ENCODE results near the gene SSTR3. TPM values are rescaled to one million over a fixed set of nuclear protein-coding genes. Genes with fewer than 3 reads are reported as not detected.

Gene SSTR3
- total and polyA plus RNA-seq, 9 of the 15 experiments (the other 6 are each of a cell fraction or from before 2014, with no cell fraction given) = 0.03 TPM; not detected in 8

DNA sequence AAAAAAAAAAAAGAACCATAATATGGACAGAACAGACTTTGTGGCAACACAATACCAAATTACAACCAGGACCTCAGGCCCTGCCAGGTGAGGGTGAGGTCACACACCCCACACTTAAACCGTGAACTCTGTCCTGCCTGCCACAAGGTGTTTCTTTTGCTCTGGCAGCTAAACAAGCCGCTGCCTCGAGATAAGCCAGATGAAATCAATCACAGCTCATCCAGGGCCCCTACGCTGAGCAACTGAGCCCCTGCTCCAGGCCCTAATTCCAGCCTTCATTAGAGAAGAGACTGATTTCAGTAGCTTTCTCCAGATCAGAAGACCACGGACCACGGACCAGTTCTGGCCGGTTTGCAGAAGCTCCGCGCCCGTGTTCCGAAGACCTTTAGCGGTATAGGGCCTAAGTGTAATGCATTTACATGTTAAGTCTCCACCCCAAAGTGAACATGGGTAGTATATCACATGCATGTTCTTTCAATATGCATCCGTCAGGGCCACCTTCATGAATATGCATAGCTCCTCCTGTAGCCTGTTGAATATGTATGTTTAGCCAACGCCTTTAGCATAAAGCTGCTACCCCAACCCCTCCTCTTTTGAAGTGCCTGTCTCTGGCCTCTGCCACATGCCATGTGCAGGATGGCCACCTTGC is 46.6 kb upstream of the SSTR3 start (continued):
- no peak for TF ChIP-seq POLR2AphosphoS2 (IDR thresholded peaks at IDR 0.05; ENCODE audit: low read length)
- TF ChIP-seq, protein P1, sequence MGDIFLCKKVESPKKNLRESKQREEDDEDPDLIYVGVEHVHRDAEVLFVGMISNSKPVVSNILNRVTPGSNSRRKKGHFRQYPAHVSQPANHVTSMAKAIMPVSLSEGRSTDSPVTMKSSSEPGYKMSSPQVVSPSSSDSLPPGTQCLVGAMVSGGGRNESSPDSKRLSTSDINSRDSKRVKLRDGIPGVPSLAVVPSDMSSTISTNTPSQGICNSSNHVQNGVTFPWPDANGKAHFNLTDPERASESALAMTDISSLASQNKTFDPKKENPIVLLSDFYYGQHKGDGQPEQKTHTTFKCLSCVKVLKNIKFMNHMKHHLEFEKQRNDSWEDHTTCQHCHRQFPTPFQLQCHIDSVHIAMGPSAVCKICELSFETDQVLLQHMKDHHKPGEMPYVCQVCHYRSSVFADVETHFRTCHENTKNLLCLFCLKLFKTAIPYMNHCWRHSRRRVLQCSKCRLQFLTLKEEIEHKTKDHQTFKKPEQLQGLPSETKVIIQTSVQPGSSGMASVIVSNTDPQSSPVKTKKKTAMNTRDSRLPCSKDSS (IDR thresholded peaks at IDR 0.05; ENCODE audit: low read depth, partially characterized antibody) = no peak
- TF ChIP-seq, protein P2, sequence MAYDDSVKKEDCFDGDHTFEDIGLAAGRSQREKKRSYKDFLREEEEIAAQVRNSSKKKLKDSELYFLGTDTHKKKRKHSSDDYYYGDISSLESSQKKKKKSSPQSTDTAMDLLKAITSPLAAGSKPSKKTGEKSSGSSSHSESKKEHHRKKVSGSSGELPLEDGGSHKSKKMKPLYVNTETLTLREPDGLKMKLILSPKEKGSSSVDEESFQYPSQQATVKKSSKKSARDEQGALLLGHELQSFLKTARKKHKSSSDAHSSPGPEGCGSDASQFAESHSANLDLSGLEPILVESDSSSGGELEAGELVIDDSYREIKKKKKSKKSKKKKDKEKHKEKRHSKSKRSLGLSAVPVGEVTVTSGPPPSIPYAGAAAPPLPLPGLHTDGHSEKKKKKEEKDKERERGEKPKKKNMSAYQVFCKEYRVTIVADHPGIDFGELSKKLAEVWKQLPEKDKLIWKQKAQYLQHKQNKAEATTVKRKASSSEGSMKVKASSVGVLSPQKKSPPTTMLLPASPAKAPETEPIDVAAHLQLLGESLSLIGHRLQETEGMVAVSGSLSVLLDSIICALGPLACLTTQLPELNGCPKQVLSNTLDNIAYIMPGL (CRISPR knock-in tag; IDR thresholded peaks at IDR 0.05) = no peak
- TF ChIP-seq, protein P3, sequence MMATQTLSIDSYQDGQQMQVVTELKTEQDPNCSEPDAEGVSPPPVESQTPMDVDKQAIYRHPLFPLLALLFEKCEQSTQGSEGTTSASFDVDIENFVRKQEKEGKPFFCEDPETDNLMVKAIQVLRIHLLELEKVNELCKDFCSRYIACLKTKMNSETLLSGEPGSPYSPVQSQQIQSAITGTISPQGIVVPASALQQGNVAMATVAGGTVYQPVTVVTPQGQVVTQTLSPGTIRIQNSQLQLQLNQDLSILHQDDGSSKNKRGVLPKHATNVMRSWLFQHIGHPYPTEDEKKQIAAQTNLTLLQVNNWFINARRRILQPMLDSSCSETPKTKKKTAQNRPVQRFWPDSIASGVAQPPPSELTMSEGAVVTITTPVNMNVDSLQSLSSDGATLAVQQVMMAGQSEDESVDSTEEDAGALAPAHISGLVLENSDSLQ (IDR thresholded peaks at IDR 0.05) = peak; percentile 22; the same call in 1 of the 2 replicates
- TF ChIP-seq, protein P4, sequence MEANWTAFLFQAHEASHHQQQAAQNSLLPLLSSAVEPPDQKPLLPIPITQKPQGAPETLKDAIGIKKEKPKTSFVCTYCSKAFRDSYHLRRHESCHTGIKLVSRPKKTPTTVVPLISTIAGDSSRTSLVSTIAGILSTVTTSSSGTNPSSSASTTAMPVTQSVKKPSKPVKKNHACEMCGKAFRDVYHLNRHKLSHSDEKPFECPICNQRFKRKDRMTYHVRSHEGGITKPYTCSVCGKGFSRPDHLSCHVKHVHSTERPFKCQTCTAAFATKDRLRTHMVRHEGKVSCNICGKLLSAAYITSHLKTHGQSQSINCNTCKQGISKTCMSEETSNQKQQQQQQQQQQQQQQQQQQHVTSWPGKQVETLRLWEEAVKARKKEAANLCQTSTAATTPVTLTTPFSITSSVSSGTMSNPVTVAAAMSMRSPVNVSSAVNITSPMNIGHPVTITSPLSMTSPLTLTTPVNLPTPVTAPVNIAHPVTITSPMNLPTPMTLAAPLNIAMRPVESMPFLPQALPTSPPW (CRISPR knock-in tag; IDR thresholded peaks at IDR 0.05) = no peak
- no peak for TF ChIP-seq ZBTB8A (IDR thresholded peaks at IDR 0.05; ENCODE audit: partially characterized antibody)
- TF ChIP-seq, protein P5, sequence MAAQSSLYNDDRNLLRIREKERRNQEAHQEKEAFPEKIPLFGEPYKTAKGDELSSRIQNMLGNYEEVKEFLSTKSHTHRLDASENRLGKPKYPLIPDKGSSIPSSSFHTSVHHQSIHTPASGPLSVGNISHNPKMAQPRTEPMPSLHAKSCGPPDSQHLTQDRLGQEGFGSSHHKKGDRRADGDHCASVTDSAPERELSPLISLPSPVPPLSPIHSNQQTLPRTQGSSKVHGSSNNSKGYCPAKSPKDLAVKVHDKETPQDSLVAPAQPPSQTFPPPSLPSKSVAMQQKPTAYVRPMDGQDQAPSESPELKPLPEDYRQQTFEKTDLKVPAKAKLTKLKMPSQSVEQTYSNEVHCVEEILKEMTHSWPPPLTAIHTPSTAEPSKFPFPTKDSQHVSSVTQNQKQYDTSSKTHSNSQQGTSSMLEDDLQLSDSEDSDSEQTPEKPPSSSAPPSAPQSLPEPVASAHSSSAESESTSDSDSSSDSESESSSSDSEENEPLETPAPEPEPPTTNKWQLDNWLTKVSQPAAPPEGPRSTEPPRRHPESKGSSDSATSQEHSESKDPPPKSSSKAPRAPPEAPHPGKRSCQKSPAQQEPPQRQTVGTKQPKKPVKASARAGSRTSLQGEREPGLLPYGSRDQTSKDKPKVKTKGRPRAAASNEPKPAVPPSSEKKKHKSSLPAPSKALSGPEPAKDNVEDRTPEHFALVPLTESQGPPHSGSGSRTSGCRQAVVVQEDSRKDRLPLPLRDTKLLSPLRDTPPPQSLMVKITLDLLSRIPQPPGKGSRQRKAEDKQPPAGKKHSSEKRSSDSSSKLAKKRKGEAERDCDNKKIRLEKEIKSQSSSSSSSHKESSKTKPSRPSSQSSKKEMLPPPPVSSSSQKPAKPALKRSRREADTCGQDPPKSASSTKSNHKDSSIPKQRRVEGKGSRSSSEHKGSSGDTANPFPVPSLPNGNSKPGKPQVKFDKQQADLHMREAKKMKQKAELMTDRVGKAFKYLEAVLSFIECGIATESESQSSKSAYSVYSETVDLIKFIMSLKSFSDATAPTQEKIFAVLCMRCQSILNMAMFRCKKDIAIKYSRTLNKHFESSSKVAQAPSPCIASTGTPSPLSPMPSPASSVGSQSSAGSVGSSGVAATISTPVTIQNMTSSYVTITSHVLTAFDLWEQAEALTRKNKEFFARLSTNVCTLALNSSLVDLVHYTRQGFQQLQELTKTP (IDR thresholded peaks at IDR 0.05; ENCODE audit: low read depth in 1 of 2, partially characterized antibody in 2 of 2) = no peak
- no peak for TF ChIP-seq NFXL1 (CRISPR knock-in tag; IDR thresholded peaks at IDR 0.05)
- TF ChIP-seq, protein P6, sequence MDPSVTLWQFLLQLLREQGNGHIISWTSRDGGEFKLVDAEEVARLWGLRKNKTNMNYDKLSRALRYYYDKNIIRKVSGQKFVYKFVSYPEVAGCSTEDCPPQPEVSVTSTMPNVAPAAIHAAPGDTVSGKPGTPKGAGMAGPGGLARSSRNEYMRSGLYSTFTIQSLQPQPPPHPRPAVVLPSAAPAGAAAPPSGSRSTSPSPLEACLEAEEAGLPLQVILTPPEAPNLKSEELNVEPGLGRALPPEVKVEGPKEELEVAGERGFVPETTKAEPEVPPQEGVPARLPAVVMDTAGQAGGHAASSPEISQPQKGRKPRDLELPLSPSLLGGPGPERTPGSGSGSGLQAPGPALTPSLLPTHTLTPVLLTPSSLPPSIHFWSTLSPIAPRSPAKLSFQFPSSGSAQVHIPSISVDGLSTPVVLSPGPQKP (CRISPR knock-in tag; IDR thresholded peaks at IDR 0.05) = no peak
- TF ChIP-seq FOXK1 (CRISPR knock-in tag; IDR thresholded peaks at IDR 0.05; ENCODE audit: borderline replicate concordance) = no peak
- no peak for TF ChIP-seq ERF (CRISPR knock-in tag; IDR thresholded peaks at IDR 0.05)
- TF ChIP-seq, protein P7, sequence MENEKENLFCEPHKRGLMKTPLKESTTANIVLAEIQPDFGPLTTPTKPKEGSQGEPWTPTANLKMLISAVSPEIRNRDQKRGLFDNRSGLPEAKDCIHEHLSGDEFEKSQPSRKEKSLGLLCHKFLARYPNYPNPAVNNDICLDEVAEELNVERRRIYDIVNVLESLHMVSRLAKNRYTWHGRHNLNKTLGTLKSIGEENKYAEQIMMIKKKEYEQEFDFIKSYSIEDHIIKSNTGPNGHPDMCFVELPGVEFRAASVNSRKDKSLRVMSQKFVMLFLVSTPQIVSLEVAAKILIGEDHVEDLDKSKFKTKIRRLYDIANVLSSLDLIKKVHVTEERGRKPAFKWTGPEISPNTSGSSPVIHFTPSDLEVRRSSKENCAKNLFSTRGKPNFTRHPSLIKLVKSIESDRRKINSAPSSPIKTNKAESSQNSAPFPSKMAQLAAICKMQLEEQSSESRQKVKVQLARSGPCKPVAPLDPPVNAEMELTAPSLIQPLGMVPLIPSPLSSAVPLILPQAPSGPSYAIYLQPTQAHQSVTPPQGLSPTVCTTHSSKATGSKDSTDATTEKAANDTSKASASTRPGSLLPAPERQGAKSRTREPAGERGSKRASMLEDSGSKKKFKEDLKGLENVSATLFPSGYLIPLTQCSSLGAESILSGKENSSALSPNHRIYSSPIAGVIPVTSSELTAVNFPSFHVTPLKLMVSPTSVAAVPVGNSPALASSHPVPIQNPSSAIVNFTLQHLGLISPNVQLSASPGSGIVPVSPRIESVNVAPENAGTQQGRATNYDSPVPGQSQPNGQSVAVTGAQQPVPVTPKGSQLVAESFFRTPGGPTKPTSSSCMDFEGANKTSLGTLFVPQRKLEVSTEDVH (IDR thresholded peaks at IDR 0.05; ENCODE audit: low read depth, partially characterized antibody) = no peak

Data from K562 (cell line).